HFF-Myc (cell line): ENCODE data around the gene ART4.

ENCODE experiments used
- DNase-seq: peaks from one replicate; pipeline ENCODE4 v3.0.0-alpha.2; 2011; ENCODE audit warnings: low read depth; ENCODE audit errors: extremely low read depth
- H3K4me3 ChIP-seq: replicated peaks from 2 replicates; pipeline ENCODE4 v1.5.1; 2011; ENCODE audit warnings: low read depth, mild to moderate bottlenecking, control low read depth, low read length
- CTCF ChIP-seq: IDR thresholded peaks from 2 replicates; pipeline ENCODE4 v1.5.1; 2012; ENCODE audit warnings: mild to moderate bottlenecking, low read depth, low read length, control low read depth; ENCODE audit errors: missing control alignments

ART4 gene

GRCh38 chr12:14854586-14855183 is 11.4 kb upstream of the ART4 start:
- DNase-seq: peak; percentile 45
- TF ChIP-seq CTCF: no peak
- H3K4me3 ChIP-seq: no peak overlapping the region

GRCh38 chr12:14853961-14854360 is 10.6 kb upstream of the ART4 start:
- no peak overlapping the region for H3K4me3 ChIP-seq
- DNase-seq: no peak
- no peak for TF ChIP-seq CTCF

GRCh38 chr12:14852880-14853279 is 9.6 kb upstream of the ART4 start:
- no peak overlapping the region for H3K4me3 ChIP-seq
- DNase-seq: no peak
- no peak for TF ChIP-seq CTCF

- no peak for DNase-seq
- no peak overlapping the region for H3K4me3 ChIP-seq
- no peak for TF ChIP-seq CTCF
These were observed 7.8 kb upstream of the ART4 start for GRCh38 chr12:14850929-14851663.

- DNase-seq: no peak
- TF ChIP-seq CTCF: no peak
- H3K4me3 ChIP-seq: no peak overlapping the region
These were observed 6.3 kb upstream of the ART4 start for GRCh38 chr12:14849661-14850060.

GRCh38 chr12:14846876-14847580 is 3.7 kb upstream of the ART4 start:
- no peak for DNase-seq
- no peak for TF ChIP-seq CTCF
- H3K4me3 ChIP-seq: no peak overlapping the region
